Measurements from ENCODE around the gene SLC16A3.
A peak's percentile ranks its signal among the peaks of the same experiment; 100 is the strongest.
"Not testable (repeated sequence)": the region's sequence is repeated elsewhere in the genome, so short reads cannot be mapped to it uniquely, and the experiment has no call there.

Gene SLC16A3

DNA sequence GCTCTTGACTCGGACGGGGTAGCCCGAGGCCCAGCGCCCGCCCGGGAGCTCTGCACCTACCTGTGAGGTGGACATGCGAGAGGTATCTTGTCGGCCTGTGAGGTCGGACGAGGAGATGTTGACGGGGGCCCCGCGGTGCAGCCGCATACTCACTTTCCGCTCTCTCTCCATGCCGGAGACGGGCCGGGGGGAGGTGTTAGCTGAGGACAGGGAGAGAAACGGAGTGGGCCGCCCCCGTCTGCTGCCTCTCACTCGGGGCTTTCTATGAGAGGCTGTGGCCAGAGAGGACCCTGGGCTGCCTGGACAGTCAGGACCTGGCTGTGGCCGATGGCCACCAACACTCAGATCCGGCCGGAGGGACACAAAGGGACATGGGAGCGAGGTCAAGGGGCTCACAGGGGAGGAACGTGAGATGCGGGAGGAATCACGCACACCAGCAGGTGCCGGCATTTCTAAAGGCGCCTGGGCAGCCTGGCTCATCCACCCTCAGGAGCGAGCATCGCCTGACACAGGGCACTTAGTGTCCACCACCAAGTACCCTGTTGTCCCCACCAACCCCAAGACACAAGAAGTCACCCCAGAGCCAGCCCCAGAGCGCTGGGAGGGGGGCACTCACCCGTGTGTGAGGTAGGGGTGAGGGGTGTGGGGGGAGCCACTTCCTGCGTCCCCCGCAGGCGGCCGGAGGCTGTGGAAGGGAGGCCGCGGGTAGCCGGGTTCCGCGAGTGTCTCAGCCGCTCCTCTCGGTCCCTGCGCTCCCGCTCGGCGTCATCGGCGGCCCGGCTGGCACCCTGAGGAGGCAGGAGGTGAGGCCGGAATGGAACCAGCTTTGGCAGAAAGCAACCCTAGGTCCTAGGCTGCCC, 20.2 kb downstream of the SLC16A3 start:
- DNase-seq, result no peak

DNA sequence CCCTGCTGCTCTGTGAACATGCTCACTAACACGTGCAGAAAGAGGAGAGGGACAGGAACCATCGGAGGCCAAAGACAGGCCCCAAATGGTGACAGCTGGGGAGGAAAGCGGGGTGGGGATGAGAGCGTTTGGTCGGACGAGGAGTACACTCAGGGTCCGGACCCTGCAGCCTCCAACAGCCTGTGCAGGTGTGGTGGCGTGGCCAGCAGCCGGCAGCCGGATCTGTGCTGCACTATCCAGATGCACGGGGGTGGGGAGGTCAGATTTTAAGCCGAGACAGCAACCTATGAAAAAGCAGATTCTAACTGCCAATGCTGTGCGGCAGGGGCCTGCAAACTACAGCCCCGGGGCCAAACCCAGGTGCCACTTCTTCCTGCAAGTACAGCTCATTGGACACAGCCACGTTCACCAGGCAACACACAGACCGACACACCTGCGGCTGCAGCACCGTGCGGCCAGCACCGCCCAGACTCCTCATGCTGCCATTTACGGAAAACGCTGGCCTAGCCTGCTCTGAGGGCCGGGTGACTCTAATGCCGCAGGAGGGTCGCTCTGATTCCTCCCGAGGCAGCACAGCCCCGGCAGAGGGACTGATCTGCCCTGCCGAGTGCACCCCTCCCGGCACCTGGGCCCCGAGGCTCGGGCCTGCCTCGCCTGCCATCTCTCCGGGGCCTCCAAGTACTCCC, 21.2 kb downstream of the SLC16A3 start:
- no peak for DNase-seq

DNA sequence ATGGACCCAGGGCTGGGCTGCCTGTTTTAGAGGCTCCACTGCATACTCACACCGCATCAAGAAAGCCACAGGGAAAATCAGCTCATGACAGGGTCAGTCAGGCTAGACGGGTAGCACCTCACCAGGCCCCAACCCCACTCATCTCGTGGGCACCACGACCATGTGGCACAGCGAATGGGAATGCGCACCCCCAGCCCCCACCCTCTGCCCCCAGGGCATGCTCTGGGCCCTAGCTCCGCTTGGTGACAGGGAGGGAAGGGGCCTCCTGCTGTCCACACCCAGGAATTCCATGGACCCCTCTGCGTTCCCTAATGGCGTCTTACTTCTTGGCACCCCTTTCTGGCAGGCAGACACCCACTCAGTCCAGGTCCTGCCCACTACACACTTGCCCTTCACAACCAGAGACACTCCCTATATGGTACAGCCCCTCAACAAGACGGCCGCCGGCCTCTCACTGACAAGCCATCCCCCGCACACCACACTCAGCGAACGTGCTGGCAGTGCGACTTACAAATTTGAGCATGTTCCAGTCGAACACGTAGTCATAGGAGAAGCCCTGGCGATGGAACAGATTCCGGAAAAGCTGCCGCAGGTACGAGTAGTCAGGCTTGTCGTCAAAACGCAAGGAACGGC, 22.1 kb downstream of the SLC16A3 start:
- no peak for DNase-seq

DNA sequence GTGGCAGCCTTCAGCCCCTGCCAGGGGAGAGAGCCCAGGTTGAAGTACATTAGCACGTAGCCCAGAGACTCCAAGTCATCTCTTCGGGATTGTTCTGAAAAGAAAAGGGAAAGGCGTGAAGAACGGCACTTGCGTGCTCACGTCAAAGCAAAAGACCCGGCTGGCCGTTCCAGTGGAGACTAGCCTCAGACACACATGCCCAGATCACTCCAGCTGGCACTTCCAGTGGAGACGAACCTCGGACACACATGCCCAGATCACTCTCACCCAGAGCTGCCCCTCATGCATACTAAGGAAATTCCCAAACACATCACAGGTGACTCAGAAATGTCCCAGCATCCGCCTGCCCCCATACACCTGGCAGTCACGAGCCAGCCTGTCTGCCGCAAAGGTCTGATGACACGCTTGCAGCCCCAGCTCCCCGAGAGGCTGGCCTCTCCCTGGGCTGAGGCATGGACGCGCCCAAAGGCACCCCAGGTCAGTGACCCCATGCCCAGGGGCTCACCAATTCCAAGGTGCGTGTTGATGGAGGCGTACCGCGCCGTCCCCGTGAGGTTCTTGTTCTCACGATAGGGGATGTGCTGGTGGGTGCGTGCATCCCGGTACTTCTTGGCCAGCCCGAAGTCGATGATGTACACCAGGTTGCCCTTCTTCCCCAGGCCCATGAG, 23.8 kb downstream of the SLC16A3 start:
- DNase-seq, result no peak

DNA sequence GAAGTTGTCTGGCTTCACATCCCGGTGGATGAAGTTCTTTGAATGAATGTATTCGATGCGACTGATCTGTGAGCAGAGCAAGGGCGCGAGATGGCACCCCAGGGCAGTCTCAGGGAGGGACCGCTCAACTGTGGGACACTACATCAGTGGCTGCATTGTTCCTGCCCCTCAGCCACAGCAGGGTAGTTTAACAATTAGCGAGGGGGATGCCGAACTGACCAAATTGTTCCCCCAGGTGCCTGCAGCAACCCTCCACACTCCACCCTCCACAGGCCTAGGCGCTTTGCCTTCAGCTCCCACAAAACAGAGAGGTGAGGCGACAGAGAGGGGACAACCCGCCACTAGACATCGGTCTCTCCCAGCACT, 24.3 kb downstream of the SLC16A3 start:
- no peak for DNase-seq

DNA sequence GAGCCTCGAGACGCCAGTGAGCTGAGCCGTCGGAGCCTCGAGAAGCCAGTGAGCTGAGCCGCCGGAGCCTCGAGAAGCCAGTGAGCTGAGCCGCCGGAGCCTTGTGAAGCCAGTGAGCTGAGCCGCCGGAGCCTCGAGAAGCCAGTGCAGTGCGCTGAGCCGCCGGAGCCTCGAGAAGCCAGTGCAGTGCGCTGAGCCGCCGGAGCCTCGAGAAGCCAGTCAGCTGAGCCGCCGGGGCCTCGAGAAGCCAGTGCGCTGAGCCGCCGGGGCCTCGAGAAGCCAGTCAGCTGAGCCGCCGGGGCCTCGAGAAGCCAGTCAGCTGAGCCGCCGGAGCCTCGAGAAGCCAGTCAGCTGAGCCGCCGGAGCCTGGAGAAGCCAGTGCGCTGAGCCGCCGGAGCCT, 25.3 kb downstream of the SLC16A3 start:
- not testable (repeated sequence) for DNase-seq

DNA sequence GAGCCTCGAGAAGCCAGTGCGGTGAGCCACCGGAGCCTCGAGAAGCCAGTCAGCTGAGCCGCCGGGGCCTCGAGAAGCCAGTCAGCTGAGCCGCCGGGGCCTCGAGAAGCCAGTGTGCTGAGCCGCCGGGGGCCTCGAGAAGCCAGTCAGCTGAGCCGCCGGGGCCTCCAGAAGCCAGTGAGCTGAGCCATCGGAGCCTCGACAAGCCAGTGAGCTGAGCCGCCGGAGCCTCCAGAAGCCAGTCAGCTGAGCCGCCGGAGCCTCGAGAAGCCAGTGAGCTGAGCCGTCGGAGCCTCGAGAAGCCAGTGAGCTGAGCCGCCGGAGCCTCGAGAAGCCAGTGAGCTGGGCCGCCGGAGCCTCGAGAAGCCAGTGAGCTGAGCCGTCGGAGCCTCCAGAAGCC, 25.9 kb downstream of the SLC16A3 start:
- DNase-seq, result not testable (repeated sequence)

DNA sequence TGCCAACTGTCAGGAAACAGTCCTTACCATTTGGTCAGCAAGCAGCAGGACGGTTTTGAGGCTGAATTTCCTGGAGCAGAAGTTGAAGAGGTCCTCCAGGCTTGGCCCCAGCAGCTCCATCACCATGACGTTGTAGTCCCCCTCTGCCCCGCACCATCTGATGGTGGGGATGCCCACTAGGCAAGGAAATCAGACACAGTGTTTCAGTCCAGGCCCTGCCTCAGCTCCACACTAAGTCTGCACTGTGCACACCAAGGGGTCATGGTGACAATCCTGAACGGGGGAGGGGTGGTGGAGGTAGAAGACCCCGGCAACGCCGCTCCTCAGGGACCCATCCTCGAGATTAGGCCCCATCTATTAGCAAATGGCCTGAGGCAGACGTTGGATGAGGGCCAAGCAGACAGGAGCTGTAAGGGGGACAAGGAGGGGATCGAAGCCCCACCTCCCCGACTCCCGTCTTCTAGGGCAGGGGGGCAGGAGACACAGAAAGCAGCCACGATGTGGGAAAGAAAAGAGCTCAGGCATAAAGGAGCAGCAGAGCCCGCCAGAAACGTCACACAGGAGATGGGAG, 26.6 kb downstream of the SLC16A3 start:
- no peak for DNase-seq

DNA sequence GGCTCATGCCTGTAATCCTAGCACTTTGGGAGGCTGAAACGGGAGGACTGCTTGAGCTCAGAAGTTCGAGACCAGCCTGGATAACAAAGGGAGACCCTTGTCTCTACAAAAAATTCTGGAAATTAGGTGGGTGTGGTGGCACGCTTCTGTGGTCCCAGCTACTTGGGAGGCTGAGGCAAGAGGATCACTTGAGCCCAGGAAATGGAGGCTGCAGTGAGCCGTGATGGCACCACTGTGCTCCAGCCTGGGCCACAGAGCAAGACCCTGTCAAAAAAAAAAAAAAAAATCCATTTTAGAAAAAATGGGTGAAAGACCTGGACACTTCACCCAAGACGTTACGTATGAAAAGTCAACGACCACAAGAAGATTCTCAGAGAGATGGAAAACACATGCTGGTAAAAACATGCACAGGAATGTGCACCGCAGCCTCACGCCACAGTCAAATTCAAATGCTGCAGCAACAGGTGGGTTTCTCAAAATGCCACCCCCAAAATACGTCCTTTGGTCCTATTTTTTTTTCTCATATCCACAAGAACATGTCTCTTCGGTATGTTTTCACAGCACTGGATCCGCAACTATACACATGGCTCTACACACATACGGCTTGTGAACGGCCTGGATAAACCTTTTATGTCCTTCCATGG, 27.5 kb downstream of the SLC16A3 start:
- DNase-seq, result no peak

DNA sequence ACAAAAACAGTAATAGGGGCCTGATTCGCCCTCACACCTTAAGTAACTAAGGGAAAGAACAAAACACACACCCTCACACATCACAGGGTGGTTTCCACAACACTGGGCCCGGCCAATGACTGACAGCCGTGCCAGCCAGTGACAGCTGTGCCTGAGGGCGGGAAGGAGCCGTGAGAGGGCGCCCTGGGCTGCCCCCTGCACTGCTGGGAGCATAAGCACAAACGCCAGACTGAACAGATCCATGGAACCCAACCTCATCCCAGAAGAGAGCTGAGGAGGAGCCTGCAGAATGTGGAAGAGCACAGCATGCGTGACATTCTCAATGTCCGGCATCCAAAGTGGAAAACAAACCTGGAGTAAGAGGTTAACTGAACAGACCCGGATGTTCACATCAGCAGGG, 28.6 kb downstream of the SLC16A3 start:
- peak; percentile 70 for DNase-seq

DNA sequence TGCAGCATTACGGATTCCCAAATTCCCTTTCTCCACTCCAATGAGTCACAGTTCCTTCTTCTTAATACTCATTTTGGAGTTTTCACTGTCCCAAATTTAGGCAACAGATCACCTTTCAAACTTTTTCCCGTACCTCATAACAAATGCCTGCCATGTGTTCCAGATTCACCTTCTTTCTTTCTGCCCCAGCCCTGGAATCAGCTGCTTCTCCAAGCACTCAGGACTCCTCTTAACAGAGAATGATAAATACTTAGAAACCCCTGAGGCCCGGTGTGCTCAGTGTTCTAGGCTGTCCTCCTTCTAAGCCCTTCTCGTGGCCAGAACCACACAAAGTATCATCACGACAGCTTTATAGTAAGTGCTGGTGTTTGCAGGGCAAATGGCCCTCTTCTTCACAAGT, 29.7 kb downstream of the SLC16A3 start:
- no peak for DNase-seq

DNA sequence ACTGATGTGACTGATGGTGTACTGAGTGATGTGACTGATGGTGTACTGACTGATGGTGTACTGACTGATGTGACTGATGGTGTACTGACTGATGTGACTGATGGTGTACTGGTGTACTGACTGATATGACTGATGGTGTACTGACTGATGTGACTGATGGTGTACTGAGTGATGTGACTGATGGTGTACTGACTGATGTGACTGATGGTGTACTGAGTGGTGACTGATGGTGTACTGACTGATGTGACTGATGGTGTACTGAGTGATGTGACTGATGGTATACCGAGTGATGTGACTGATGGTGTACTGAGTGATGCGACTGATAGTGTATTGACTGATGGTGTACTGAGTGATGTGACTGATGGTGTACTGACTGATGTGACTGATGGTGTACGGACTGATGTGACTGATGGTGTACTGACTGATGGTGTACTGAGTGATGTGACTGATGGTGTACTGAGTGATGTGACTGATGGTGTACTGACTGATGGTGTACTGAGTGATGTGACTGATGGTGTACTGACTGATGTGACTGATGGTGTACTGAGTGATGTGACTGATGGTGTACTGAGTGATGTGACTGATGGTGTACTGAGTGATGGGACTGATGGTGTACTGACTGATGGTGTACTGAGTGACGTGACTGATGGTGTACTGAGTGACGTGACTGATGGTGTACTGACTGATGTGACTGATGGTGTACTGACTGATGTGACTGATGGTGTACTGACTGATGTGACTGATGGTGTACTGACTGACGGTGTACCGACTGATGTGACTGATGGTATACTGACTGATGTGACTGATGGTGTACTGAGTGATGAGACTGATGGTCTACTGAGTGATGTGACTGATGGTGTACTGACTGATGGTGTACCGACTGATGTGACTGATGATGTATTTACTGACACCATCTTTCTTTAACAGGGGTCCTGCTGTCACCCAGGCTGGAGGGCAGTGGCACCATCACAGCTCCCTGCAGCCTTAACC, 31.4 kb downstream of the SLC16A3 start:
- DNase-seq, result not testable (repeated sequence)

DNA sequence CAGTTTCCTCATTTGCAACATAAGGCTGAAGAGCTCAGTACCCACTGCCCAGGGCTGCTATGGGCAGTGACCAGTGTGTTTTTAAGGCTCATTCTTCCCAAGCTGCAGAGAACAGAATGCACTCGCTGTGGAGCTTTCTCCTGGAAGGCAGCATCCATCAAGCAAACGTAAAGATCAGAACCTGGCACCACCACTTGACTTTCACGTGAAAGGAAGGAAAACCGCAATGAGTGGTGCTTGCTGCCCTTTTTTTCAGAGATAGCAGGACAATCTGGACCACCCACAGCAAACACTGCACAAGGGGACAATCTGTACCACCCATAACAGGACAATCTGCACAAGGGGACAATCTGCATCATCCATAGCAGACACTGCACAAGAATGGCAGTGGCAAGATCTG, 33.5 kb downstream of the SLC16A3 start:
- DNase-seq, result no peak

DNA sequence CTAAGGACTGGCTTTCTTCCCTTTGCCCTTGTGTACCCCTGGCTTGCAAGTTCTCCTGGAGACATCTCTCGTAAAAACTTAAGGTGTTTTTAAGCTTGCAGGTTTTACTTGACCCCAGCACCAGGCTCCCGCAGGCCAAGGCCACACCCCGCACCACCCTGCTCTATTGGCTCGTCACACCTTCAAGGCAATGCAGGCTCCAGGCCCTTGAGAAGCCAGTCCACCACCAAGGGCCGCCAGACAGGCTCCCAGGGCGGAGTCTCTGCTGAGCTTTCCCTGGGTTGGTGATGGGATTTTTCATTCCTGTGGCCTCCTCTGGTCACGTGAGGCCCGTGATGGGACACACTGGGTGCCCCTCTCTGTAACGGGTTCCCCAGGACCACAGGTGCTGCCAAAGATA, 34.8 kb downstream of the SLC16A3 start:
- DNase-seq, result no peak

DNA sequence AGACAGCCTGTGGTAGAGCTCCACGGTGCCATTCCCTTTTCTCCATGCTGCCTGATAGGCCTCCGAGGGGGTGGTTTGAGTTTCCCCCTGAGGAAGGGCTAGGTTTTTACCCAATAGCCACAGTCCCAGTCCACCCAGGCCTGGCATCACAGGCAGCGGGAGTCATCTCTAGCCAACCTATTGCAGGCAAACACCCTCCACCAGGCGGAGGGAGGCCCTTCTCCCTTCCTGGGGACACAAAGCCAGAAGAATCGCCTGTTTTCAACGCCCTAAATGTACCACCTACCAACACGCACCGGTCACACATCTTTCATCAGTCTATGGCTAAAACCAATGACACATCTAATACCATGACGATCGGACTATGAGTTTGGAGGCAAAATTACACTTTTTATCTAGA, 37.3 kb downstream of the SLC16A3 start:
- no peak for DNase-seq

DNA sequence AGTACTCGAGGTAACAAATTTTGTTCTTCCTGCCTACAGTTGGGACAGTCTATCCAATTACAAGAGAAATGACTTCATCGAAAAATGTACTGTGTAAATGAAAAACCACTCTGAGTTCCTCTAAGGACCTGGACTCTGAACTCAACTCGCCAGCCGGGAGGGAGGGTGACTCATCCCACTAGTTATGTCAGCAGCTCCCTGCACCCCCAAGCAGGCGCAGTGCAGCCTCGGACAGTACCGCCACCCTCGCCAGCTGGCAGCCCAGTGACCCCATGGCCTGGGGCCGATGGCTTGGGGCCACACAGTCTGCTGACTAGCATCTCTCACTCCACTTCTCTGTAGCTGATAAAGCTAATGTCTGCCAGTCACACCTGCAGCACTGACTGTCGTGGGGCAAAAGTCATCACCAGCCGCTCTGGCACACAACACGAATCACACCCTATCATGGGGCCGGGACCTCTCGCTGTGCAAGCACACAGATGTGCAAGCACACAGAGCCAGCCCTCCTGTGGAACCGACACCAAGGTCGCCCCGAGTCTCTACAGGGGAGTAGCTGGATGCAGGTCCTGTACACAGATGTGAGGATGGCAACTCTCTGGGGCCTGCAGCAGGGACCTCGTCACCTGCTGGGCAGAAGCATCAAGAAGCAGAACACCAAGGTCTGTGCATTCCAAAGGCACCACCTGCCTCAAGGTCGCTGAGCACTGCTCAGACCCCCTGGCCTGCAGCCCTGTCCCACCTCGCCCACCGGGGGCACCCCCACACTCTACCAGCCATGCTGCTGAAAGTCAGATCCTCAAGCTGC, 38.9 kb downstream of the SLC16A3 start:
- peak; percentile 65 for DNase-seq

DNA sequence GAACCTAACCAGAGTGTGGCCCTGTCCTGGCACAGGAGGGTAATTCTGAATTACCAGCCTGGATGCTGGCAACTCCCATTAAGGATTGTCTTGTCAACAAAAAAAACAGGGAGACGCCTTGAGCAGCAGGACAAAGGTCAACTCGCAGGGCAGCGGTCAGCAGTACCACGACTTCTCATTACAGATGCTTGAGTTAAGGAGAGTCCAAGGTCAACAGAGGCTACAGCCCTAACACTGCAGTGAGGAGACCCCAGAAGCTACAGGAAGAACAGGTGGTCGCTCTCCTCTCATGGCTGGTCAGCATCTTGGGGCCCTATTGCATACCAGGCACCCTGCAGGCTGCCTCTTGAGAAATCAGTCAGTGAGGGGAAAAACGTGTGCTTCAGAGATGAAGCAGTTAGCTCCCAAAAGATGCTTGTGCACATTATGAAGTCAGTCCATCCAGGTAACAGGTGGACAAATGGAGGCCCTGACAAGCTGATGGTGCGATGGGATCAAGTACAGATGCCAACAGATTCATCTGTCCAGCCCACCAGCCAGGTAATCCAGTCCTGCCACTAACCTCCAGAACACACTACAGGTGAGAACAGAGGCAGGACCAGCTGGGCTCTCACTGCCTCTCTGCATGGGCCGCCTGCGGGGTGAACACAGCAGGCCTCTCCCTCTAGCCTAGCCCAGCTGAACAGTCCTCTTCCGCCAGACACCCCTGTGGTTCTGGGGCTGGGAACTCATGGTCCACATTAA, 40.5 kb downstream of the SLC16A3 start:
- no peak for DNase-seq

DNA sequence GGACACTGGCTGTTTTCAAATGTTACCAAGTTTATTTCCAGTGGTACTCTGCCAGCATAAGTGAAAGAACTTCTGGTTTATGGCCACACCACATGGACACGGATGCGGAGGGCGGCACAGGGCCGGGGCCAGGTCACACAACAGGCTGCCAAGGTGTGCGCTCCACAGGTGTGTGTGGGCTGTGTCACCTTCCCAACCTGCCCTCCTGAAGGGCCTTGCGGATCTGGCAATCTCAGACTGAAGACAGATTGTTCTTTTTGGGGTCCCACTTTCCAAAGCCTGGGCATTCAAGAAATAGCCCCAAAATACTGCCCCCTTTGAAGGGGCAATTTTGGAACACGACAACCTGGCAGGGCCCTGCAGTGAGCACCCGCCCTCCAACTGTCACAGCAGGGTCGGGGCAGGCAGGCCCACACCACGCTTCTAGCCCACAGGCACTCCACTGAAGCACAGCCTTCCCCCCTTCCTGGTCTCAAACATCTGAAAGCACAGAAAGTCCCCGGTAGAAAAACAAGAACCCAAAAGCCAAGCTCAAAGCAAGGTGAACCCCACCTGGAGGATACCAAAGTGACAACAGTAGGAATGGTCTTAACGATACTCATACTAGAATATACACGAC, 41.1 kb downstream of the SLC16A3 start:
- no peak for DNase-seq

DNA sequence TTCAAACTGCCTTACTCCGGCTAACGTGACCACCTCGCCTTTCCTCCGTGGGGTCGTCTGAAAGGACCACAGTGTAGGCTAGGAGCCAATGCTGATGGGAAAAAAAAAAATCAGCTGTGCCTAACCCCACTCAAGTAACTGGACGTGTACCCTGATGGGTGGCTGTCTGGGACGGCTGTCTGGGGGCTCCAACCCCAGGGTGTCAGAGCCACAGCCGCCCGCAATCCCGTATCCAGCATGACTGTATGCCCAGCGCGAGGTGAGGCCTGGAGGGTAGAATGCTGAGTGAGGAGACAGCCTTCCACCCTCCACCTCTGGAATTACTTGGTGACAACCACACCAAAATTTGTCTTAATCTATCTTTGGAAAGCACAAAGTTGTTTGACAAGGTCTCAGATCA, 41.8 kb downstream of the SLC16A3 start:
- DNase-seq, result no peak
